ENCODE data around the gene GSTT2.
"Not testable (repeated sequence)": the region's sequence is repeated elsewhere in the genome, so short reads cannot be mapped to it uniquely, and the experiment has no call there.

- TF ChIP-seq, protein P1, sequence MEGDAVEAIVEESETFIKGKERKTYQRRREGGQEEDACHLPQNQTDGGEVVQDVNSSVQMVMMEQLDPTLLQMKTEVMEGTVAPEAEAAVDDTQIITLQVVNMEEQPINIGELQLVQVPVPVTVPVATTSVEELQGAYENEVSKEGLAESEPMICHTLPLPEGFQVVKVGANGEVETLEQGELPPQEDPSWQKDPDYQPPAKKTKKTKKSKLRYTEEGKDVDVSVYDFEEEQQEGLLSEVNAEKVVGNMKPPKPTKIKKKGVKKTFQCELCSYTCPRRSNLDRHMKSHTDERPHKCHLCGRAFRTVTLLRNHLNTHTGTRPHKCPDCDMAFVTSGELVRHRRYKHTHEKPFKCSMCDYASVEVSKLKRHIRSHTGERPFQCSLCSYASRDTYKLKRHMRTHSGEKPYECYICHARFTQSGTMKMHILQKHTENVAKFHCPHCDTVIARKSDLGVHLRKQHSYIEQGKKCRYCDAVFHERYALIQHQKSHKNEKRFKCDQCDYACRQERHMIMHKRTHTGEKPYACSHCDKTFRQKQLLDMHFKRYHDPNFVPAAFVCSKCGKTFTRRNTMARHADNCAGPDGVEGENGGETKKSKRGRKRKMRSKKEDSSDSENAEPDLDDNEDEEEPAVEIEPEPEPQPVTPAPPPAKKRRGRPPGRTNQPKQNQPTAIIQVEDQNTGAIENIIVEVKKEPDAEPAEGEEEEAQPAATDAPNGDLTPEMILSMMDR (IDR thresholded peaks at IDR 0.05 in 8 of 11, conservative IDR thresholded peaks at IDR 0.05 in 3 of 11) = not testable (repeated sequence)
- not testable (repeated sequence) for TF ChIP-seq POLR2A, POLR2AphosphoS5 (IDR thresholded peaks at IDR 0.05)
Observed at GRCh38 chr22:23954193-23954990, 25.5 kb upstream of the GSTT2 start.
